ENCODE results near the gene TTC9C. TPM values are rescaled to one million over a fixed set of nuclear protein-coding genes. Genes with fewer than 3 reads are reported as not detected.

TTC9C gene
- total and polyA plus RNA-seq, 2 of the 8 experiments (the other 6 are each of a cell fraction or from before 2014, with no cell fraction given) = 25.4 to 34.1 TPM

- Histone ChIP-seq H3K4me3 (ENCODE audit: extremely low read depth in 1 of 4, insufficient read depth in 2 of 4, low read depth in 3 of 4, low read length in 4 of 4) (peak overlapping the region; percentile 87 to 98 (median 96)), H3K79me1 (ENCODE audit: low read depth, low read length) (0 out of 2 replicates have a peak, but pooled peaks cover 2% of the 10 kb centered on the region), H3K4me2 (ENCODE audit: insufficient read depth in 1 of 2, low read depth in 2 of 2, low read length in 2 of 2) (peak overlapping the region; percentile 85 to 93), H3K36me3 (ENCODE audit: control insufficient read depth in 2 of 4, insufficient read depth in 4 of 4, low read length in 3 of 4) (peaks cover 14 to 32% (median 21%) of the 10 kb centered on the region in 4 experiments), H3K56ac (replicated peaks; ENCODE audit: insufficient read length, low read depth, low read length) (peak overlapping the region; percentile 27), H4K5ac (ENCODE audit: insufficient read length, low read depth, low read length) (peak overlapping the region; percentile 97), H3K18ac (ENCODE audit: extremely low read depth, low read length) (no peak overlapping the region; the same call in none of the 2 replicates), H2BK5ac (ENCODE audit: low read depth, low read length) (peak overlapping the region; percentile 91), H4K8ac (ENCODE audit: extremely low read depth, insufficient read depth, low read length) (peak overlapping the region; percentile 91), H3K23me2 (ENCODE audit: low read depth, low read length) (peaks cover 16% of the 10 kb centered on the region), H3K27ac (ENCODE audit: low read depth, low read length) (peak overlapping the region; percentile 92), H3K9me3 (ENCODE audit: insufficient read depth in 2 of 2, low read depth in 1 of 2, low read length in 1 of 2) (no peaks in the 10 kb centered on the region), H3K23ac (ENCODE audit: insufficient read length) (no peak overlapping the region), H2BK120ac (replicated peaks; ENCODE audit: low read depth, low read length) (no peak overlapping the region), H3K27me3 (replicated peaks in 1 of 4; ENCODE audit: control insufficient read depth in 3 of 4, extremely low read depth in 1 of 4, insufficient read depth in 3 of 4, low read length in 3 of 4) (no peaks in the 10 kb centered on the region), H2AFZ (ENCODE audit: low read length) (no peak overlapping the region), H2BK12ac (ENCODE audit: low read depth, low read length) (no peak overlapping the region), H3K9ac (replicated peaks in 1 of 4; ENCODE audit: extremely low read depth in 1 of 4, low read depth in 3 of 4, low read length in 3 of 4) (peak overlapping the region; percentile 84 to 92 (median 90)), H2BK20ac (ENCODE audit: low read length) (no peak overlapping the region), H4K20me1 (replicated peaks in 1 of 2; ENCODE audit: control insufficient read depth in 1 of 2, insufficient read depth in 2 of 2, low read length in 2 of 2) (peaks cover 12 to 17% of the 10 kb centered on the region in 2 experiments), H3K79me2 (ENCODE audit: control insufficient read depth in 1 of 2, insufficient read depth in 2 of 2, low read length in 2 of 2) (peaks cover 18 to 75% of the 10 kb centered on the region in 2 experiments), H3K4me1 (replicated peaks in 1 of 4; ENCODE audit: control insufficient read depth in 3 of 4, insufficient read depth in 4 of 4, low read length in 3 of 4) (no peaks in the 10 kb centered on the region; a peak in 3 of 7 replicates), H2AK5ac (ENCODE audit: low read depth, low read length) (no peak overlapping the region), H2BK15ac (ENCODE audit: low read length) (no peak overlapping the region), H3K14ac (ENCODE audit: insufficient read length) (no peak overlapping the region), H3K4ac (replicated peaks; ENCODE audit: insufficient read length, low read depth, low read length) (no peak overlapping the region), H4K91ac (replicated peaks; ENCODE audit: insufficient read length, low read length) (peak overlapping the region; percentile 40)
- DNase-seq (ENCODE audit: low read depth in 1 of 2, low spot score in 2 of 2) = no peak
- 0% methylated on average over 9 of the region's 37 CpGs; no CpG with 5 or more reads in 1 of the 2 experiments for WGBS, 2 experiments (ENCODE audit: extremely low coverage in 1 of 2, insufficient coverage in 1 of 2, insufficient read length in 1 of 2, insufficient replicate concordance in 2 of 2, low coverage in 1 of 2, low lambda C conversion rate in 2 of 2, missing lambda C conversion rate in 1 of 2)
- CTCF ChIA-PET (ENCODE audit: partially characterized antibody) = interaction anchor here (1.7 to 2.1 kb wide), 2 partner anchors 27 to 42 kb away, joined by 5 to 9 read pairs; partner anchors contain the start of gene ZBTB3
- FAIRE-seq = no peak
- POLR2A ChIA-PET (ENCODE audit: partially characterized antibody) = interaction anchor here (0.6 to 10.9 kb wide), 36 partner anchors 8 to 159 kb away, joined by 3 to 192 read pairs (median 5); partner anchors contain the start of genes BSCL2, C11orf98, CSKMT and EEF1G
- TF ChIP-seq RAD21 (IDR thresholded peaks at IDR 0.05 in 1 of 2, conservative IDR thresholded peaks at IDR 0.05 in 1 of 2; ENCODE audit: low read depth in 2 of 2, low read length in 2 of 2) = no peak
- TF ChIP-seq CHD2 (IDR thresholded peaks at IDR 0.05; ENCODE audit: low read length) = peak; percentile 6; the same call in 1 of the 2 replicates
- no peak for TF ChIP-seq BCL11A (IDR thresholded peaks at IDR 0.05; ENCODE audit: low read depth in 2 of 2, low read length in 2 of 2)
- TF ChIP-seq SP2 (IDR thresholded peaks at IDR 0.05; ENCODE audit: low read length) = no peak
- TF ChIP-seq GTF2F1 (IDR thresholded peaks at IDR 0.05; ENCODE audit: borderline replicate concordance, low read depth, low read length) = no peak
- TF ChIP-seq KDM4A (IDR thresholded peaks at IDR 0.05; ENCODE audit: low read depth, low read length, severe bottlenecking) = peak; percentile 22
Observed at GRCh38 chr11:62726915-62727164, 1.4 kb upstream of the TTC9C start.

Measured in H1 (cell line).